ENCODE measurements around the gene SNAP29.
"Not testable (repeated sequence)": the region's sequence is repeated elsewhere in the genome, so short reads cannot be mapped to it uniquely, and the experiment has no call there.

SNAP29 gene

DNA sequence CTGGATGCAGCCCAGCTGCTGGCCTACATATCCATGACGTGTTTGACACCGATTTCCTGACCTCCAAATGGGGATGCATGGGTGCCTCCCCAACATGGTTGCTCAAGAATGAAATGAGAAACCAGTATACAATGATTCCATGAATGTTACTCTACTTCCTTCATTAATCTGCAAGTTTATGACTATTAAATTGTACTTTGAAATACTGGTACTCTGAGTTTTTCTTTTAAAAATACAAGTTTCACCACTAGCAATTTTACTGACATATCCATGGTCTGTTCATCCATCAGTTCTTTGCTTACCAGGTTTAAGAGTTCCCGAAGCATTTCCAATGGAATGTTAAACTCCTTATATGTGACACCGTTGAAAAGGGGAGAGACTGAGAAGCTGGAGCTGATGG is 45.8 kb upstream of the SNAP29 start:
- H3K4me3 ChIP-seq (ENCODE audit: low read depth, low read length), result no peak overlapping the region
- POLR2A ChIA-PET, result no interaction called here
- CTCF ChIA-PET, result interaction anchor here (0.8 to 1.4 kb wide), 3 partner anchors 12 to 833 kb away, joined by 3 to 4 read pairs (median 3); no protein-coding TSS in a partner anchor
- TF ChIP-seq, protein P1, sequence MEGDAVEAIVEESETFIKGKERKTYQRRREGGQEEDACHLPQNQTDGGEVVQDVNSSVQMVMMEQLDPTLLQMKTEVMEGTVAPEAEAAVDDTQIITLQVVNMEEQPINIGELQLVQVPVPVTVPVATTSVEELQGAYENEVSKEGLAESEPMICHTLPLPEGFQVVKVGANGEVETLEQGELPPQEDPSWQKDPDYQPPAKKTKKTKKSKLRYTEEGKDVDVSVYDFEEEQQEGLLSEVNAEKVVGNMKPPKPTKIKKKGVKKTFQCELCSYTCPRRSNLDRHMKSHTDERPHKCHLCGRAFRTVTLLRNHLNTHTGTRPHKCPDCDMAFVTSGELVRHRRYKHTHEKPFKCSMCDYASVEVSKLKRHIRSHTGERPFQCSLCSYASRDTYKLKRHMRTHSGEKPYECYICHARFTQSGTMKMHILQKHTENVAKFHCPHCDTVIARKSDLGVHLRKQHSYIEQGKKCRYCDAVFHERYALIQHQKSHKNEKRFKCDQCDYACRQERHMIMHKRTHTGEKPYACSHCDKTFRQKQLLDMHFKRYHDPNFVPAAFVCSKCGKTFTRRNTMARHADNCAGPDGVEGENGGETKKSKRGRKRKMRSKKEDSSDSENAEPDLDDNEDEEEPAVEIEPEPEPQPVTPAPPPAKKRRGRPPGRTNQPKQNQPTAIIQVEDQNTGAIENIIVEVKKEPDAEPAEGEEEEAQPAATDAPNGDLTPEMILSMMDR (IDR thresholded peaks at IDR 0.05; ENCODE audit: insufficient read depth, low read length, missing control alignments), result no peak
- DNase-seq (ENCODE audit: low read depth, low spot score), result no peak

DNA sequence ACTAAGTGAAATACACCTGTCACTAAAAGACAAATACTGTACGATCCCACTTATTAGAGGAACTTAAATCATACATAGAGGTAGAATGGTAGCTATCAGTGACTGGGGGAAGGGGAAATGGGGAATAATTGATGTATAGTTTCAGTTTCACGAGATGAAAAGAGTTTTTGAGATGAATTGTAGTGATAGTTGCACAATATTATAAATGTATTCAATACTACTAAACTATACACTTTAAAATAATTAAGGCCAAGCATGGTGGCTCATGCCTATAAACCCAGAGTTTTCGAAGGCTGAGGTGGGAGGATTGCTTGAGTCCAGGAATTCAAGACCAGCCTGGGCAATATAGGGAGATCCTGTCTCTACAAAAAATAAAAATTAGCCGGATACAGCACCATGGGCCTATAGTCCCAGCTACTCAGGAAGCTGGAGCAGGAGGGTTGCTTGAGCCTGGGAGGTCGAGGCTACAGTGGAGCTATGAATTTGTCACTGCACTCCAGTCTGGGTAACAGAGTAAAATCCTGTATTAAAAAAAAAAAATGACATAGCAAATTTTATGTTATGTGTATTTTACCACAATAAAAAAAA is 44.5 kb upstream of the SNAP29 start:
- DNase-seq (ENCODE audit: low read depth, low spot score), result no peak
- ChIA-PET POLR2A (no interaction called here), CTCF (interaction anchor here (1.2 to 1.5 kb wide), 2 partner anchors 10 to 30 kb away, joined by 3 to 5 read pairs; no protein-coding TSS in a partner anchor)
- H3K4me3 ChIP-seq (ENCODE audit: low read depth, low read length), result no peak overlapping the region
- TF ChIP-seq, protein P1 (IDR thresholded peaks at IDR 0.05; ENCODE audit: insufficient read depth, low read length, missing control alignments), result no peak

DNA sequence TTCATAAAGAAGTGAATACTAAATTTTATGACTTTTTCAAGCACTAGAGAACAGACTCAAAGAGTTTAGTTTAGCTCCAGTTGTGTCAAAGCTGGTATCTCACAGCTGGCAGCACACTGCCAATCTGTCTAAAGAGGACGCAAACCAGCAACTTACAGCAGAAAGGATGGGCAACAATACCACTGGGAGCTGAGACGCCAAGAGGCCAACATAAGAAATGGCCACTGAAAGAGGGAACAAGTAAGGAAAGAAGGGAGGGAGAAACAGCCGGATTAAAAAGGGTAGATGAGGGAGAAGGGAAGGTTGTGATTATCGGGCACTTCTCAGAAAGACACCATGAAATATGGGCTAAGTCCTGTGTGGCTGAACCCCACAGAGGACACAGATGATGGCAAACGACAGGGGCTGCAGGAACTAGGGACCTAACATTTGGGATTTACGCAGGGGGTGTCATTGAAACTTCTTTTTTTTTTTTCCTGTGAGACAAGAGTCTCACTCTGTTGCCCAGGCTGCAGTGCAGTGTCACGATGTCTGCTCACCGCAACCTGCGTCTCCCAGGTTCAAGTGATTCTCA is 43.2 kb upstream of the SNAP29 start:
- TF ChIP-seq, protein P1 (IDR thresholded peaks at IDR 0.05; ENCODE audit: insufficient read depth, low read length, missing control alignments), result no peak
- ChIA-PET CTCF (interaction anchor here (0.7 to 3.3 kb wide), 3 partner anchors 12 to 145 kb away, joined by 3 to 12 read pairs (median 3); no protein-coding TSS in a partner anchor), POLR2A (no interaction called here)
- no peak for DNase-seq (ENCODE audit: low read depth, low spot score)
- no peak overlapping the region for H3K4me3 ChIP-seq (ENCODE audit: low read depth, low read length)

DNA sequence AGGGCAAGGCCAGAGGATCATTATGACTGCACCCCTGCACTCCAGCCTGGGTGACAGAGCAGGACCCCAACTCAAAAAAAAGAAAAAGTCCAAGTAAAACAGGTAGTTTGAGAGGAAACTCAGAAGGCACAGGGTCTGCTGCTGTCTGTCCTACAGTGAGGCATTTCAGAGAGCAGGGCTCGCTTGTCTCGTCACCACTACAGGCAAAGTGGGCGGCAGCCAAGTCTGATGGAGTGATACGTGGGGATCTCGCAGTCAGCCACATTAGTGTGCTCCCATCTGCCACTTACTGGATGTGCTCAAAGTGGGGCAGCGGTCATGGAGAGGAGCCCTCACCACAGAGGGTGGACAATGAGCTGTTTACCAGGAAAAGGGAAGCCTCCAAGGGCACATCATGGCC is 42.2 kb upstream of the SNAP29 start:
- DNase-seq (ENCODE audit: low read depth, low spot score), result no peak
- no peak overlapping the region for H3K4me3 ChIP-seq (ENCODE audit: low read depth, low read length)
- TF ChIP-seq, protein P1 (IDR thresholded peaks at IDR 0.05; ENCODE audit: insufficient read depth, low read length, missing control alignments), result no peak
- ChIA-PET CTCF (interaction anchor here (3.3 kb wide), 1 partner anchor 13 kb away, joined by 12 read pairs; no protein-coding TSS in a partner anchor), POLR2A (no interaction called here)

DNA sequence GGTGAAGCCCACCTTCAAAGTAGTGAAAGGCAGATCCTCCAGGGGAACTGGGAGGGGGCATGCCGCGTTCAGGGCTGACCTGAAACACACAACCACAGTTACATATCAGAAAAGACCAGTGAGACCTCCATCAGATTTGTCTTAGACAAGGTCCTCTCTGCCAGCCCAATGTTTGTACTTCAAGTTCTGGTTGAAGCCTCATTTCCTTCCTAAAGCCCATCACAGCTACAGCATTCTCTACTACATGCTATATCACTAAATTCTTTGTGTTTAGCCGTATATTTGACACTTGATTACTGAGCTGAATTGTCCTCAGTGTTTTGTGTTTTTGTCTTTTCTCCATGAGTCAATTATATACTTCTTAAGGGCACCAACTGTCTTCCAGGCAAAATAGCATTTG is 40.3 kb upstream of the SNAP29 start:
- POLR2A ChIA-PET, result no interaction called here

DNA sequence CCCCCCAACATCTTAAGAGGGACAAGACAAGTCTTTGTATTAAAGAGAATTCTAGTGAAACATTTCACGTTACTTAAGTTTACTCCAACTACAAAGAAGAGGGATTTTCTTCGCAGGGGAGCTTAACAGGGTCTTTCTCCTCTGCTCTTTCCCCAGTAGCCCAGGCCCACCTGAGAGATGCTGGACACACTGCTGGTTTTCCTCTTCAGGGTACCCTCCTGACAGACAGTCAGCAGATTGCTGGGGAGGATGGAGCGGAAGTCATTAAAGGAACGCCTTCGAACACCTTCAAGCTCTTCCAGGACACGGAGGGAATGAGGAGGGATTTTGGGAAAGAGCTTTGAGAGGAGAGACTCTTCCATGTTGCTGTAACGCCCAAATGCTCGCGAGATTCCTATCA is 39.3 kb upstream of the SNAP29 start:
- CTCF ChIA-PET, result no interaction called here
- POLR2A ChIA-PET, result no interaction called here
- TF ChIP-seq, protein P1 (IDR thresholded peaks at IDR 0.05; ENCODE audit: insufficient read depth, low read length, missing control alignments), result no peak
- DNase-seq (ENCODE audit: low read depth, low spot score), result no peak
- no peak overlapping the region for H3K4me3 ChIP-seq (ENCODE audit: low read depth, low read length)

More for the DNA sequence above, 40.3 kb upstream of the SNAP29 start:
- no peak for DNase-seq (ENCODE audit: low read depth, low spot score)
- TF ChIP-seq, protein P1 (IDR thresholded peaks at IDR 0.05; ENCODE audit: insufficient read depth, low read length, missing control alignments), result no peak
- no peak overlapping the region for H3K4me3 ChIP-seq (ENCODE audit: low read depth, low read length)
- CTCF ChIA-PET, result interaction anchor here (3.3 kb wide), 1 partner anchor 14 kb away, joined by 12 read pairs; no protein-coding TSS in a partner anchor

DNA sequence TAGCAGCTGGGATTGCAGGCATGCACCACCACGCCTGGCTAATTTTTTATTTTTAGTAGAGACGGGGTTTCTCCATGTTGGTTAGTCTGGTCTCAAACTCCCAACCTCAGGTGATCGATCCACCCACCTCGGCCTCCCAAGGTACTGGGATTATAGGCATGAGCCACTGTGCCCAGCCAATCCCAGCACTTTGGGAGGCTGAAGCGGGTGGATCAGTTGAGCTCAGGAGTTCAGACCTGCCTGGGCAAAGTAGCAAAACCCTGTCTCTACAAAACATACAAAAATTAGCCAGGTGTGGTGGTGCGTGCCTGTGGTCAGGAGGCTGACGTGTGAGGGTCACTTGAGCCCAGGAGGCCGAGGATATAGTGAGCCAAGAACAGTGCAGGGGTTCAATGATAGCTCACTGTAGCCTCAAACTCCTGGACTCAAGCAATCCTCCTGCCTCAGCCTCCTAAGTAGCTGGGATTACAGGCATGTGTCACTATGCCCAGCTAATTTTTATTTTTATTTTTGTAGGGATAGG is 37.0 kb upstream of the SNAP29 start:
- H3K4me3 ChIP-seq (ENCODE audit: low read depth, low read length); DNase-seq (ENCODE audit: low read depth, low spot score); POLR2A ChIA-PET: not testable (repeated sequence)
- CTCF ChIA-PET, result interaction anchor here (0.6 to 1.7 kb wide), 4 partner anchors 17 to 38 kb away, joined by 3 to 4 read pairs (median 4); no protein-coding TSS in a partner anchor
